Peyer's patch (tissue), 4 donors: ENCODE data around the gene THADA.

Experiments used
- CTCF ChIP-seq, 6 experiments: fragments of 450-650 bp in 4 of 6; fragments of 200-600 bp in 2 of 6; sonication (generic) in 1 of 6; IDR thresholded peaks; one replicate each; pipeline ENCODE4 v1.5.1; 2017 to 2019; ENCODE audit warnings: antibody characterized with exemption in 6 of 6, mild to moderate bottlenecking in 3 of 6, moderate library complexity in 1 of 6
- POLR2A ChIP-seq, 2 donors: fragments of 450-650 bp; IDR thresholded peaks; one replicate each; pipeline ENCODE4 v1.5.1; 2017; ENCODE audit warnings: antibody characterized with exemption in 2 of 2, mild to moderate bottlenecking in 2 of 2, moderate library complexity in 2 of 2

- TF ChIP-seq CTCF (IDR thresholded peaks at IDR 0.05) (no peak), POLR2A (IDR thresholded peaks at IDR 0.05) (no peak)
Measured at GRCh38 chr2:43309935-43310334, 285.9 kb downstream of the THADA start.
